ENCODE measurements around the gene ATE1. TPM values are rescaled to one million over a fixed set of nuclear protein-coding genes. Genes with fewer than 3 reads are reported as not detected.

The ATE1 gene
- total and polyA plus RNA-seq, 10 of the 15 experiments (the other 5 are each of a cell fraction or from before 2014, with no cell fraction given) = 4.3 to 22.7 (median 15.9) TPM

DNA sequence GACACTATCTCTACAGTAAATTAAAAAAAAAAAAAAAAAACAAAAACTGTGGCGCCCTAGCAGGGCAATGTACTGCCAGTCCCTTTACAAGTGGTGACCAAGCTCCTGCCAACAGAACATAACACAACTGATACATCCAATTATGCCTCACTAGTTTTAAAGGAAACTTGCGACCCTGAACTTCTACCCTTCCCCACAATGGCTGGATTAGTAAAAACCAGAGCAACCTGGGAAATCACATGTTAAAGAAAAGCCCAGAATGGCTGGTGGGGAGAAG, 16.5 kb downstream of the ATE1 start:
- TF ChIP-seq CHD1 (IDR thresholded peaks at IDR 0.05; ENCODE audit: low read depth, low read length) (no peak), FOS (IDR thresholded peaks at IDR 0.05; ENCODE audit: borderline replicate concordance, extremely low read depth, insufficient read length) (no peak), STAT1 (conservative IDR thresholded peaks at IDR 0.05) (no peak), YY1 (IDR thresholded peaks at IDR 0.05; ENCODE audit: low read depth, low read length) (no peak), EZH2 (IDR thresholded peaks at IDR 0.05; ENCODE audit: borderline replicate concordance, control insufficient read depth, low read depth, low read length) (no peak), NR2C1 (IDR thresholded peaks at IDR 0.05) (no peak)
- TF ChIP-seq, protein P1, sequence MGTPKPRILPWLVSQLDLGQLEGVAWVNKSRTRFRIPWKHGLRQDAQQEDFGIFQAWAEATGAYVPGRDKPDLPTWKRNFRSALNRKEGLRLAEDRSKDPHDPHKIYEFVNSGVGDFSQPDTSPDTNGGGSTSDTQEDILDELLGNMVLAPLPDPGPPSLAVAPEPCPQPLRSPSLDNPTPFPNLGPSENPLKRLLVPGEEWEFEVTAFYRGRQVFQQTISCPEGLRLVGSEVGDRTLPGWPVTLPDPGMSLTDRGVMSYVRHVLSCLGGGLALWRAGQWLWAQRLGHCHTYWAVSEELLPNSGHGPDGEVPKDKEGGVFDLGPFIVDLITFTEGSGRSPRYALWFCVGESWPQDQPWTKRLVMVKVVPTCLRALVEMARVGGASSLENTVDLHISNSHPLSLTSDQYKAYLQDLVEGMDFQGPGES (IDR thresholded peaks at IDR 0.05) = no peak
- ChIA-PET RAD21 (ENCODE audit: unreplicated experiment) (interaction anchor here (0.5 kb wide), 1 partner anchor 18 kb away, joined by 3 read pairs; no protein-coding TSS in a partner anchor), POLR2A (no interaction called here), SMC1A (ENCODE audit: uncharacterized antibody, unreplicated experiment) (interaction anchor here (1.1 kb wide), 1 partner anchor 11 kb away, joined by 3 read pairs; no protein-coding TSS in a partner anchor), CTCF (interaction anchor here (0.6 to 1.9 kb wide), 3 partner anchors 11 to 25 kb away, joined by 3 to 8 read pairs (median 3); no protein-coding TSS in a partner anchor)
- Histone ChIP-seq H3K4me3 (no peak overlapping the region), H3K79me2 (ENCODE audit: control insufficient read depth, insufficient read depth, low read length) (no peaks in the 10 kb centered on the region; the same call in 1 of the 2 replicates), H3K4me1 (ENCODE audit: control insufficient read depth, insufficient read depth, low read length) (no peaks in the 10 kb centered on the region), H2AFZ (ENCODE audit: control insufficient read depth, low read depth, low read length) (no peak overlapping the region), H3K4me2 (ENCODE audit: control insufficient read depth, insufficient read depth) (no peak overlapping the region), H3K9me3 (replicated peaks; ENCODE audit: control insufficient read depth, insufficient read depth, low read length) (no peaks in the 10 kb centered on the region), H3K36me3 (ENCODE audit: control insufficient read depth in 2 of 2, insufficient read depth in 2 of 2, low read length in 1 of 2) (peaks cover 0 to 1% of the 10 kb centered on the region in 2 experiments; a peak in 1 of 4 replicates), H3K9ac (ENCODE audit: control insufficient read depth, insufficient read depth, low read length) (no peak overlapping the region), H4K20me1 (ENCODE audit: control insufficient read depth, insufficient read depth) (no peaks in the 10 kb centered on the region), H3K27ac (ENCODE audit: control insufficient read depth, insufficient read depth) (peak overlapping the region; percentile 41; the same call in 1 of the 2 replicates), H3K27me3 (replicated peaks in 1 of 2; ENCODE audit: control insufficient read depth in 2 of 2, insufficient read depth in 2 of 2, low read length in 1 of 2) (no peaks in the 10 kb centered on the region)
- 50% methylated on average over 2 of the region's 2 CpGs for WGBS (ENCODE audit: insufficient coverage, insufficient replicate concordance, low lambda C conversion rate, missing lambda C conversion rate)
- BruUV-seq (replicated peaks) = no TSS peak
- in situ Hi-C loops (cut with MboI) (no loop called here), intact Hi-C loops (cut with micrococcal nuclease; ENCODE audit: unreplicated experiment) (no loop called here)
- ATAC-seq (peak; percentile 47), DNase-seq (ENCODE audit: low read depth, low spot score) (no peak), FAIRE-seq (no peak)

Data from GM12878 (cell line).